ENCODE results near the gene STAU1.
A peak's percentile ranks its signal among the peaks of the same experiment; 100 is the strongest.
"Not testable (repeated sequence)": the region's sequence is repeated elsewhere in the genome, so short reads cannot be mapped to it uniquely, and the experiment has no call there.

The STAU1 gene

GRCh38 chr20:49136817-49137571 is 51.1 kb downstream of the STAU1 start:
- H3K27ac Mint-ChIP-seq = peak overlapping the region; percentile 73

GRCh38 chr20:49134797-49135196 is 53.3 kb downstream of the STAU1 start:
- DNase-seq; H3K27me3 Mint-ChIP-seq; H3K9me3 Mint-ChIP-seq; H3K4me3 Mint-ChIP-seq; H3K4me1 Mint-ChIP-seq (ENCODE audit: low read depth): not testable (repeated sequence)
- Mint-ChIP-seq H3K36me3 (ENCODE audit: low read depth) (peaks cover 86% of the 10 kb centered on the region), H3K27ac (peak overlapping the region; percentile 22)

More at GRCh38 chr20:49136817-49137571, 51.1 kb downstream of the STAU1 start:
- Mint-ChIP-seq H3K36me3 (ENCODE audit: low read depth) (peaks cover 78% of the 10 kb centered on the region), H3K27me3 (no peaks in the 10 kb centered on the region), H3K9me3 (no peaks in the 10 kb centered on the region), H3K4me3 (no peak overlapping the region), H3K4me1 (ENCODE audit: low read depth) (peaks cover 19% of the 10 kb centered on the region)
- no peak for DNase-seq

GRCh38 chr20:49133571-49133970 is 54.6 kb downstream of the STAU1 start:
- H3K4me3 Mint-ChIP-seq = no peak overlapping the region
- no peak for DNase-seq
- no peaks in the 10 kb centered on the region for H3K27me3 Mint-ChIP-seq
- no peaks in the 10 kb centered on the region for H3K9me3 Mint-ChIP-seq
- H3K4me1 Mint-ChIP-seq (ENCODE audit: low read depth) = peaks cover 10% of the 10 kb centered on the region
- H3K36me3 Mint-ChIP-seq (ENCODE audit: low read depth) = peaks cover 82% of the 10 kb centered on the region
- peak overlapping the region; percentile 42 for H3K27ac Mint-ChIP-seq

DNA sequence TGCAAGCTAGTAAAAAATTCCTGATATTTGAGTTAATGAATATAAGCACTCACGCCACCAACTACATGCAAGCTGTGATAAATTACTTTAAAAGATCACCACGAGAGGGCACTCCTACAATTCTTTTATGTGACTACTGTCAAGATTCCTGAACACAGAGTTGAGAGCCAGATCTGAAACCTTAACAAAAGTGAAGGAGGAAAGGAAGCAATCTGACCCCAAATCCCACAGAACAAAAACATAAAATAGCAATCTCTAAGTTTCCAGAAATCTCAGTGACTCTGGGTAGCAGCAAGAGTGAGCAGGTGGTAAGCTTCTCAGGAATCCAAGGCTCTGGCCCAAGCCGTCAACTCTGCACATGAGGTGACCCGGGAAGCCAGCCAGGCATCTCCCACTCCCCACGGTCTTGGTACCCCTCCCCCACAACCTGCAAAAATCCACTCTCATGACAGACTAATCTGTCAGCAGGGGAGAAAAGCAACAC is 55.1 kb downstream of the STAU1 start:
- Mint-ChIP-seq H3K27ac (peak overlapping the region; percentile 9), H3K4me1 (ENCODE audit: low read depth) (peaks cover 10% of the 10 kb centered on the region), H3K36me3 (ENCODE audit: low read depth) (peaks cover 86% of the 10 kb centered on the region), H3K9me3 (no peaks in the 10 kb centered on the region), H3K4me3 (no peak overlapping the region), H3K27me3 (no peaks in the 10 kb centered on the region)
- no peak for DNase-seq

DNA sequence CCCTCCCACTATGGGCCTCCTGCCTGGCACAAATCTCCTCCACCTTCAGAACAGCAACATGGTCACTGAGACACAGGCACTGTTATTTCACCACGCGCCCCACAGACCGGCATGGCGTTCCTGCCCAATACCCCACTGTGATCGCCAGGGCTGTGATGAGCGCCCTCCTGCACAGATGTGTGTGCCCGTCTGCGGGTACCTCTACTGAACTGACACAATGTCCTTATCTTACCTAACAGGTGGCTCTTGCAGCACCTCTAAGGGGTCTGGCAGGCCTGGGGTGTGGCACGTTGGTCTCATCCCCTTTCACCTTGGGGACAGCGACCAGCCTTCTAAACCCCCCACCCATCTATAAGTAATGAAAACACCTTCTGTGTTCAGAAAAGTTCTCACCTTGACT is 64.2 kb downstream of the STAU1 start:
- no peak overlapping the region for H3K4me3 Mint-ChIP-seq
- DNase-seq = no peak
- peak overlapping the region; percentile 60 for H3K27ac Mint-ChIP-seq
- no peaks in the 10 kb centered on the region for H3K9me3 Mint-ChIP-seq
- no peaks in the 10 kb centered on the region for H3K27me3 Mint-ChIP-seq
- peaks cover 81% of the 10 kb centered on the region for H3K36me3 Mint-ChIP-seq (ENCODE audit: low read depth)
- H3K4me1 Mint-ChIP-seq (ENCODE audit: low read depth) = peaks cover 2% of the 10 kb centered on the region

- Mint-ChIP-seq H3K27ac (no peak overlapping the region), H3K9me3 (no peaks in the 10 kb centered on the region), H3K27me3 (no peaks in the 10 kb centered on the region), H3K36me3 (ENCODE audit: low read depth) (peaks cover 82% of the 10 kb centered on the region), H3K4me1 (ENCODE audit: low read depth) (no peaks in the 10 kb centered on the region), H3K4me3 (no peak overlapping the region)
- no peak for DNase-seq
These were observed 65.2 kb downstream of the STAU1 start for GRCh38 chr20:49122920-49123319.

DNA sequence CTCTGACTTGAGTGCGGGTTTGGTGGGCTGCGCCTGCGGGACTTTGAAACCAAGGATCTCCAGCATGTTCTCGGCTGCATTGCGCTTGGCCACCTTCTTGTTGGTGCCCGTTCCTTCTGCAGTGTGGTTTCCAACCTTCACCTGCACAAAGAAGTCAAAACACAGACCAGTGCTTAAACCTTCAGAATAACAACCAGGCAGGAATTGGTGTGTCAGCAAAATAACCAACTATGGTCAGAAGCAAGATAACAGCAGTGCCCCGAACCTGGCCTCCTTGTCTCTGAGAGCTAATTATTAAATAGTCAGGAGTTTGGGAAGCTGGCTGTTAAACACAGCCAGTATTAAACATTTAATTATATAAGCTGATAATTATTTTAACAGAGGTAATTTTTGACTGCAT is 68.1 kb downstream of the STAU1 start:
- H3K27me3 Mint-ChIP-seq = no peaks in the 10 kb centered on the region
- no peak overlapping the region for H3K27ac Mint-ChIP-seq
- no peak overlapping the region for H3K4me3 Mint-ChIP-seq
- peaks cover 91% of the 10 kb centered on the region for H3K36me3 Mint-ChIP-seq (ENCODE audit: low read depth)
- H3K9me3 Mint-ChIP-seq = no peaks in the 10 kb centered on the region
- no peaks in the 10 kb centered on the region for H3K4me1 Mint-ChIP-seq (ENCODE audit: low read depth)
- no peak for DNase-seq

- peak overlapping the region; percentile 24 for H3K27ac Mint-ChIP-seq
- H3K4me1 Mint-ChIP-seq (ENCODE audit: low read depth) = no peaks in the 10 kb centered on the region
- no peak for DNase-seq
- H3K27me3 Mint-ChIP-seq = no peaks in the 10 kb centered on the region
- H3K4me3 Mint-ChIP-seq = no peak overlapping the region
- no peaks in the 10 kb centered on the region for H3K9me3 Mint-ChIP-seq
- peaks cover 91% of the 10 kb centered on the region for H3K36me3 Mint-ChIP-seq (ENCODE audit: low read depth)
These were observed 69.8 kb downstream of the STAU1 start for GRCh38 chr20:49118307-49118706.

DNA sequence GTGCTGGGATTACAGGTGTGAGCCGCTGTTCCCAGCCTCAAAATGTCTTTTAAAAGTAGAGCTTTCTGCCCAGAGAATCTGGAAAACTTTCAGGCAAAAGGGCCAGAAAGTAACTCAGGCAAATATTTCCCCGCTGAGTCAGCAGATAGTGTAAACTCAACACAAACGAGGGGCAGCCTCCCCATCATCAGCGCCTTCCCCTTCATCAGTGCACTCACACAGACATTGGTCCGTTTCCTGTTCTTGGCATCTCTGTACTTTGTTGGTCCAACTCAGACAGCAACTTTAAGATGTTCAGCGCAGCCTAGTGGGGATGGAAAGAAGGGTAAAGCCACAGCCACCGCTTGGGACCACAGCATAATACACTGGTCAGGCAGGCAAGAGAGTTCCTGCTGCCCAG is 72.6 kb downstream of the STAU1 start:
- Mint-ChIP-seq H3K36me3 (ENCODE audit: low read depth) (peaks cover 86% of the 10 kb centered on the region), H3K4me3 (no peak overlapping the region), H3K27me3 (no peaks in the 10 kb centered on the region), H3K9me3 (no peaks in the 10 kb centered on the region), H3K27ac (peak overlapping the region; percentile 51), H3K4me1 (ENCODE audit: low read depth) (no peaks in the 10 kb centered on the region)
- DNase-seq = no peak

DNA sequence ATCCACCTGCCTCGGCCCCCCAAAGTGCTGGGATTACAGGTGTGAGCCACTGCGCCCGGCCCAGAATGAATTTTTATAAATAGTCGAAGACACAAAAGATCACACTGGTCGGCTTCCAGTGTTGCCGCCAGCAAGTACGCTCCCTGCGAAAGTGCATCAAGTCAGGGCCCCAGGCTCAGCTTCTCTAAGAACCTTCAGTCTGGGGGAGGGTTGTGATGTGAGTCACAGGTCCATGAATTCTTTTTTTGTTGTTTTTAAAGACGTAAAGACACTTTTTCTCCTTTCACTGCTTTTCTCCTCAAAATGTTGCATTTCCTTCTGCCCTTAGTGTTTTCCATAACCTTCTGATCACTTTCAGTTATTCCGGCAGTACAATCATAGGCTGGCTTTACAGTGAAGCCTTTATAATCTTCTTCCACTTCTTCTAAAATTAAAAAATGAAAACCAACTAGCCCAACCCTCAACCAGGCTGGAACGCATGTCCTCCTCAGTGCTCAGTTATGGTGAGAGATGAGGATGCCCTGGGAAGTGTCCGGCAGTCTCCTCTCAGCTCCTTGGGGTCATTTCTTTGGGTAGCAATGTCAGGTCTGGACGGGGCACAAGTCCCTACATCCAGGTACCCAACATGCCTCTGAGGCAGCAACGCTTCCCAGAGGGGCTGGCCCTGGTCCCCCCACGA is 75.4 kb downstream of the STAU1 start:
- H3K27ac Mint-ChIP-seq = peak overlapping the region; percentile 9

GRCh38 chr20:49110767-49111694 is 77.1 kb downstream of the STAU1 start:
- Mint-ChIP-seq H3K9me3 (no peaks in the 10 kb centered on the region), H3K4me1 (ENCODE audit: low read depth) (no peaks in the 10 kb centered on the region), H3K27ac (peak overlapping the region; percentile 16), H3K36me3 (ENCODE audit: low read depth) (peaks cover 69% of the 10 kb centered on the region), H3K4me3 (no peak overlapping the region), H3K27me3 (no peaks in the 10 kb centered on the region)
- no peak for DNase-seq

More for the DNA sequence above, 75.4 kb downstream of the STAU1 start:
- Mint-ChIP-seq H3K36me3 (ENCODE audit: low read depth) (peaks cover 78% of the 10 kb centered on the region), H3K9me3 (no peaks in the 10 kb centered on the region), H3K4me1 (ENCODE audit: low read depth) (no peaks in the 10 kb centered on the region), H3K4me3 (no peak overlapping the region), H3K27me3 (no peaks in the 10 kb centered on the region)
- no peak for DNase-seq

- H3K27me3 Mint-ChIP-seq = no peaks in the 10 kb centered on the region
- no peaks in the 10 kb centered on the region for H3K9me3 Mint-ChIP-seq
- H3K27ac Mint-ChIP-seq = peak overlapping the region; percentile 57
- no peak for DNase-seq
- peaks cover 79% of the 10 kb centered on the region for H3K36me3 Mint-ChIP-seq (ENCODE audit: low read depth)
- H3K4me1 Mint-ChIP-seq (ENCODE audit: low read depth) = peaks cover under 1% of the 10 kb centered on the region
- H3K4me3 Mint-ChIP-seq = no peak overlapping the region
These were observed 81.8 kb downstream of the STAU1 start for GRCh38 chr20:49106328-49106727.

DNA sequence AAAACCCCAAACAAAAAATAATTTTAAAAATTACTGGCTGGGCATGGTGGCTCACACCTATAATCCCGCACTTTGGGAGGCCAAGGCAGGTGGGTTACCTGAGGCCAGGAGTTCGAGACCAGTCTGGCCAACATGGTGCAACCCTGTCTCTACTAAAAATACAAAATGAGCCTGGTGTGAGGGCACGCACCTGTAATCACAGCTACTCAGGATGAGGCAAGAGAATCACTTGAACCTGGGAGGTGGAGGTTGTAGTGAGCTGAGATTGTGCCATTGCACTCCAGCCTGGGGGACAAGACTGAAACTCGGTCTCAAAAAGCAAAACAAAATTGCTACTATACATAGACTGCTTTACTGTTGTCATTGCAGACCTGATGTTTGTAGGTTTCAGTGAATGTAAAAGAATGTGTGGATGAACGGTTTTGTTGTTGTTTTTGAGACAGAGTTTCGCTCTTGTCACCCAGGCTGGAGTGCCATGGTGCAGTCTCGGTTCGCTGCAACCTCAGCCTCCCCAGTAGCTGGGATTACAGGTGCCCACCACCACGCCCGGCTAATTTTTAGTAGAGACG is 83.1 kb downstream of the STAU1 start:
- H3K36me3 Mint-ChIP-seq (ENCODE audit: low read depth) = peaks cover 78% of the 10 kb centered on the region
- not testable (repeated sequence) for H3K4me3 Mint-ChIP-seq; H3K4me1 Mint-ChIP-seq (ENCODE audit: low read depth); H3K9me3 Mint-ChIP-seq; H3K27me3 Mint-ChIP-seq; DNase-seq
- peak overlapping the region; percentile 55 for H3K27ac Mint-ChIP-seq

DNA sequence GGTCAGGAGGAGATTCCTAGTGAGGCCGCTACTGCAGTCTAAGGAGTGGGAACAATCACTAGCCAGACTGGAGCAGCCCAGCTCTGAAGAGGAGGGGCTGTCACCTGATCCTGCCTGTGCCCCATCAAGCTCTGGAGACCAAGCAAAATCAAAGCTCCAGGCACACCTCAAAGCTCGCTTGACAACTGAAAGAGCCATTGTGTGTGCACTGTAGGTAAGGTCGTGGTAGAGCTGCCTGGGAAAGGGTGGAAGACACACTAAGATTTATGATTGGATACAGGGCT is 83.8 kb downstream of the STAU1 start:
- Mint-ChIP-seq H3K27ac (peak overlapping the region; percentile 11), H3K4me1 (ENCODE audit: low read depth) (peaks cover 10% of the 10 kb centered on the region), H3K4me3 (no peak overlapping the region), H3K9me3 (no peaks in the 10 kb centered on the region), H3K27me3 (no peaks in the 10 kb centered on the region), H3K36me3 (ENCODE audit: low read depth) (peaks cover 78% of the 10 kb centered on the region)
- no peak for DNase-seq

All from activated T-cell treated with anti-CD3 and anti-CD28 coated beads, Interleukin-2, amount 50 U/mL, for 24 hours (primary cell).